Measurements from ENCODE around the gene FNDC5. TPM values are rescaled to one million over a fixed set of nuclear protein-coding genes. Genes with fewer than 3 reads are reported as not detected.
A peak's percentile ranks its signal among the peaks of the same experiment; 100 is the strongest.

FNDC5 gene
- total RNA-seq, 2 experiments from 2014 or later = not detected

GRCh38 chr1:32825181-32825580 lies 45.5 kb downstream of the FNDC5 start:
- Mint-ChIP-seq H3K4me3 (no peak overlapping the region), H3K27ac (no peak overlapping the region), H3K4me1 (ENCODE audit: low read depth) (peaks cover 46% of the 10 kb centered on the region), H3K36me3 (ENCODE audit: low read depth) (peaks cover 56% of the 10 kb centered on the region), H3K27me3 (no peaks in the 10 kb centered on the region), H3K9me3 (no peaks in the 10 kb centered on the region)
- H3K27ac ChIP-seq (ENCODE audit: low read depth in 1 of 2, low read length in 2 of 2) = no peak overlapping the region
- no peak for ATAC-seq (ENCODE audit: poor library complexity)
- intact Hi-C loops (cut with DNase I, micrococcal nuclease) = no loop called here
- ChIA-PET POLR2A (interaction anchor here (0.6 kb wide), 1 partner anchor 10 kb away, joined by 3 read pairs; no protein-coding TSS in a partner anchor), CTCF (no interaction called here)
- H3K4me3 ChIP-seq (ENCODE audit: low read length) = no peak overlapping the region
- peaks cover 44% of the 10 kb centered on the region for H3K36me3 ChIP-seq (ENCODE audit: insufficient read depth, low read length)
- no peaks in the 10 kb centered on the region for H3K9me3 ChIP-seq (ENCODE audit: control insufficient read depth in 1 of 2, insufficient read depth in 1 of 2, low read length in 2 of 2)
- H3K4me1 ChIP-seq (ENCODE audit: insufficient read depth, low read length) = peaks cover 15% of the 10 kb centered on the region
- TF ChIP-seq, protein P1, sequence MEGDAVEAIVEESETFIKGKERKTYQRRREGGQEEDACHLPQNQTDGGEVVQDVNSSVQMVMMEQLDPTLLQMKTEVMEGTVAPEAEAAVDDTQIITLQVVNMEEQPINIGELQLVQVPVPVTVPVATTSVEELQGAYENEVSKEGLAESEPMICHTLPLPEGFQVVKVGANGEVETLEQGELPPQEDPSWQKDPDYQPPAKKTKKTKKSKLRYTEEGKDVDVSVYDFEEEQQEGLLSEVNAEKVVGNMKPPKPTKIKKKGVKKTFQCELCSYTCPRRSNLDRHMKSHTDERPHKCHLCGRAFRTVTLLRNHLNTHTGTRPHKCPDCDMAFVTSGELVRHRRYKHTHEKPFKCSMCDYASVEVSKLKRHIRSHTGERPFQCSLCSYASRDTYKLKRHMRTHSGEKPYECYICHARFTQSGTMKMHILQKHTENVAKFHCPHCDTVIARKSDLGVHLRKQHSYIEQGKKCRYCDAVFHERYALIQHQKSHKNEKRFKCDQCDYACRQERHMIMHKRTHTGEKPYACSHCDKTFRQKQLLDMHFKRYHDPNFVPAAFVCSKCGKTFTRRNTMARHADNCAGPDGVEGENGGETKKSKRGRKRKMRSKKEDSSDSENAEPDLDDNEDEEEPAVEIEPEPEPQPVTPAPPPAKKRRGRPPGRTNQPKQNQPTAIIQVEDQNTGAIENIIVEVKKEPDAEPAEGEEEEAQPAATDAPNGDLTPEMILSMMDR (IDR thresholded peaks at IDR 0.05) = no peak
- no peak for DNase-seq
- no peaks in the 10 kb centered on the region for H3K27me3 ChIP-seq (ENCODE audit: control insufficient read depth in 1 of 2, insufficient read depth in 2 of 2, low read length in 2 of 2)

- H3K4me3 Mint-ChIP-seq = peak overlapping the region; percentile 100
- DNase-seq (peak in 3 of 14 experiments; percentile 23 to 74 (median 26)), ATAC-seq (ENCODE audit: poor library complexity) (no peak)
- CTCF ChIA-PET = no interaction called here
- Histone ChIP-seq H3K9me3 (ENCODE audit: control insufficient read depth in 1 of 2, insufficient read depth in 1 of 2, low read length in 2 of 2) (no peaks in the 10 kb centered on the region), H3K27ac (ENCODE audit: low read depth in 1 of 2, low read length in 2 of 2) (peak overlapping the region; percentile 80 to 87), H3K36me3 (ENCODE audit: insufficient read depth, low read length) (peaks cover 2% of the 10 kb centered on the region), H3K4me3 (ENCODE audit: low read length) (peak overlapping the region; percentile 99), H3K27me3 (ENCODE audit: control insufficient read depth in 1 of 2, insufficient read depth in 2 of 2, low read length in 2 of 2) (no peaks in the 10 kb centered on the region), H3K4me1 (ENCODE audit: insufficient read depth, low read length) (peaks cover 52% of the 10 kb centered on the region)
- peaks cover 21% of the 10 kb centered on the region for H3K36me3 Mint-ChIP-seq (ENCODE audit: low read depth)
- POLR2A ChIA-PET = interaction anchor here (1.0 to 3.4 kb wide), 2 partner anchors 169 to 711 kb away, joined by 3 to 24 read pairs; partner anchors contain the start of genes KPNA6, RBBP4 and ZBTB8OS
- H3K9me3 Mint-ChIP-seq = no peaks in the 10 kb centered on the region
- H3K27ac Mint-ChIP-seq = peak overlapping the region; percentile 96
- peaks cover 59% of the 10 kb centered on the region for H3K4me1 Mint-ChIP-seq (ENCODE audit: low read depth)
- TF ChIP-seq, protein P1 (IDR thresholded peaks at IDR 0.05) = no peak
- intact Hi-C loops (cut with DNase I, micrococcal nuclease) = loop anchor here (5.0 to 10.0 kb wide), 8 partner anchors 143 to 1524 kb away; partner anchors contain the start of genes AZIN2 (in 1 of the 2), RNF19B (in 1 of the 2), SNRNP40 (in 1 of the 2) and TRIM62 (in 1 of the 2)
- H3K27me3 Mint-ChIP-seq = no peaks in the 10 kb centered on the region
These were observed 51.7 kb downstream of the FNDC5 start for GRCh38 chr1:32818804-32819541.

DNA sequence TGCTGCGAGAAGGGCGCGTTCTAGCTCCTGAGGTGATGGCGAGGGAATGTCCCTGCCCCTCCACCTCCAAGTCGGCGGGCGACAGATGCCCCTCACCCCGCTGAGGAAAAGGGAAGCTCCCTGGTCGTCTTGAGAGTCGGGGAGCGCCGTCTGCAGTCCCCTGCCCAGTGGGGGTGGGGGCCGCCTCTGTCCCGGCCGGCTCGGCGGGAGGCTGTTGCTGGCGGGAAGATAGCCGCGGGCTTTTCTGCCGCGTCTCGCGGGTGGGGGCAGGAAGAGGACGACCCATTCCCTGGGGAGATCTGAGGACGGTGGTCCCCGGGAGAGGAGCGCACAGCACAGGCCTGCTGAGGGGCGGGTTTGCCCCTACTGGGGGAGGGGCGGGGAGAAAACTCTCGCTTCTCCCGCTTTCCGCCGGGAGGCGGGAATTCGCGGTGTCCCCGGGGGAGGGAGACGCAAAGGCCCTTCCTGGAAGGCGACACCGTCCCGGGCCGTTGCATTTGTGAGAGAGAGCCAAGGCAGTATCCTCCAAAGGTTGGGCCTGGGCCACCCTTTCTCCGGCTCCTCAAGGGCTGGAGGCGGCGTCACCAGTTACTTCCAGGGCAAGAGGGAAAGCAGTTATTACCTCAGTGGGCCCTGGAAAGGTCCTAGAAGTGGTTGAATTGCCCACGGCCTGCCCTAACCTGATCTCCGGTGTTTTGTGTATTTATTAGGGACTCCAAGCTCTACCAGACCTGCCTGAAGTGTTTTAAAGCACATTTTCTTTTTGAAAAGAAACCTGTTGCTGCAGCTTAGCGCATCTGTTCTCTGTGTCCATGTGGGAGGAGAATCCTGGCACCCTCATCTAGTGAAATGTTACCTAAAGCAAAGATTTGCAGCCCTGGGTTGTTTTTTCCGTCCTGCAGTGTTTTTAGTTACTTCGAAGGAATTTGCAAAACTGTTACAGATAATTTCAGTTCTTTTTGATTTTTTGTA lies 52.6 kb downstream of the FNDC5 start:
- intact Hi-C loops (cut with DNase I, micrococcal nuclease) = loop anchor here (1.0 to 10.0 kb wide), 13 partner anchors 19 to 1523 kb away; partner anchors contain the start of genes AZIN2 (in 1 of the 2), RBBP4 (in 1 of the 2), RNF19B (in 1 of the 2) and SNRNP40 (in 1 of the 2)
- H3K4me1 ChIP-seq (ENCODE audit: insufficient read depth, low read length) = peaks cover 56% of the 10 kb centered on the region
- Mint-ChIP-seq H3K4me3 (peak overlapping the region; percentile 100), H3K9me3 (no peaks in the 10 kb centered on the region), H3K4me1 (ENCODE audit: low read depth) (peaks cover 60% of the 10 kb centered on the region), H3K36me3 (ENCODE audit: low read depth) (peaks cover 29% of the 10 kb centered on the region), H3K27me3 (no peaks in the 10 kb centered on the region), H3K27ac (peak overlapping the region; percentile 96)
- H3K9me3 ChIP-seq (ENCODE audit: control insufficient read depth in 1 of 2, insufficient read depth in 1 of 2, low read length in 2 of 2) = no peaks in the 10 kb centered on the region
- DNase-seq = peak in 10 of 14 experiments; percentile 7 to 47 (median 28)
- CTCF ChIA-PET = interaction anchor here (1.4 to 2.1 kb wide), 2 partner anchors 45 to 106 kb away, joined by 3 to 10 read pairs; no protein-coding TSS in a partner anchor
- no peak for ATAC-seq (ENCODE audit: poor library complexity)
- peak overlapping the region; percentile 99 for H3K4me3 ChIP-seq (ENCODE audit: low read length)
- POLR2A ChIA-PET = interaction anchor here (0.6 to 3.4 kb wide), 9 partner anchors 9 to 1754 kb away, joined by 3 to 24 read pairs (median 4); partner anchors contain the start of genes KPNA6, RBBP4, RNF19B and ZBTB8OS
- H3K27me3 ChIP-seq (ENCODE audit: control insufficient read depth in 1 of 2, insufficient read depth in 2 of 2, low read length in 2 of 2) = no peaks in the 10 kb centered on the region
- peak overlapping the region; percentile 80 to 87 for H3K27ac ChIP-seq (ENCODE audit: low read depth in 1 of 2, low read length in 2 of 2)
- H3K36me3 ChIP-seq (ENCODE audit: insufficient read depth, low read length) = peaks cover 3% of the 10 kb centered on the region
- TF ChIP-seq, protein P1 (IDR thresholded peaks at IDR 0.05) = no peak

Data from CD4-positive, alpha-beta T cell (primary cell).